Measurements from ENCODE around the gene NPM1. TPM values are rescaled to one million over a fixed set of nuclear protein-coding genes. Genes with fewer than 3 reads are reported as not detected.

Gene NPM1
- total RNA-seq, 1 experiment from 2014 or later = 3,122 TPM

- Histone ChIP-seq H2BK120ac (ENCODE audit: low read depth, low read length, poor library complexity, severe bottlenecking) (no peak overlapping the region), H3K27me3 (ENCODE audit: insufficient read depth, low read length) (peaks cover 13% of the 10 kb centered on the region; the same call in 1 of the 2 replicates), H3K56ac (ENCODE audit: insufficient read length, low read depth, low read length) (no peak overlapping the region), H3K9me3 (ENCODE audit: control insufficient read depth, low read depth, low read length) (no peaks in the 10 kb centered on the region), H3K27ac (ENCODE audit: insufficient read length, low read depth, low read length) (no peak overlapping the region), H3T11ph (ENCODE audit: low read length) (no peak overlapping the region), H3K23me2 (ENCODE audit: insufficient read length, low read depth, low read length, poor library complexity, severe bottlenecking) (peaks cover 16% of the 10 kb centered on the region), H3K14ac (ENCODE audit: insufficient read depth, low read length) (no peak overlapping the region; the same call in 1 of the 2 replicates), H2BK15ac (ENCODE audit: low read depth, low read length) (no peak overlapping the region), H4K8ac (replicated peaks; ENCODE audit: insufficient read length, low read depth, low read length) (no peak overlapping the region), H4K20me1 (ENCODE audit: control insufficient read depth, insufficient read depth, insufficient read length) (peaks cover 2% of the 10 kb centered on the region), H2BK12ac (ENCODE audit: insufficient read length, low read depth, low read length) (no peak overlapping the region), H3K4me1 (ENCODE audit: insufficient read depth, low read length) (no peaks in the 10 kb centered on the region; the same call in 1 of the 2 replicates), H2AFZ (ENCODE audit: low read length) (no peak overlapping the region), H3K23ac (ENCODE audit: insufficient read length, low read depth, low read length) (no peak overlapping the region), H2BK5ac (ENCODE audit: insufficient read length, low read length) (no peak overlapping the region), H3K9ac (ENCODE audit: extremely low read depth, insufficient read length, low read length) (no peak overlapping the region), H3K79me2 (ENCODE audit: insufficient read depth, low read length) (no peaks in the 10 kb centered on the region), H3K79me1 (ENCODE audit: insufficient read depth, low read depth, low read length, poor library complexity, severe bottlenecking) (no peaks in the 10 kb centered on the region), H2BK20ac (ENCODE audit: low read depth, low read length, poor library complexity, severe bottlenecking) (no peak overlapping the region), H3K18ac (ENCODE audit: insufficient read length, low read depth, low read length) (no peak overlapping the region), H4K5ac (ENCODE audit: insufficient read length, low read depth, low read length) (no peak overlapping the region), H3K4me2 (ENCODE audit: insufficient read depth, insufficient read length, low read length) (peak overlapping the region; percentile 98), H3K4ac (ENCODE audit: low read depth, low read length) (no peak overlapping the region), H4K91ac (ENCODE audit: insufficient read length, low read depth, low read length) (no peak overlapping the region), H2AK5ac (ENCODE audit: insufficient read length, low read length) (no peak overlapping the region)
- WGBS (ENCODE audit: extremely low coverage, insufficient read length, low lambda C conversion rate) = no CpG with 5 or more reads among the region's 26 CpGs
- peaks cover 18 to 34% of the 10 kb centered on the region in 2 experiments for H3K4me1 Mint-ChIP-seq
- TF ChIP-seq CTCF (conservative IDR thresholded peaks at IDR 0.05) = peak; percentile 95
- DNase-seq = peak; percentile 94
- H3K4me3 Mint-ChIP-seq = peak overlapping the region; percentile 67 to 82
- no peaks in the 10 kb centered on the region; a peak in 1 of 5 replicates for H3K9me3 Mint-ChIP-seq
- no peak overlapping the region for H3K27ac Mint-ChIP-seq
- peaks cover 0 to 7% (median 0%) of the 10 kb centered on the region in 3 experiments; a peak in 2 of 7 replicates for H3K36me3 Mint-ChIP-seq (ENCODE audit: insufficient read depth in 1 of 3, low read depth in 3 of 3)
- H3K27me3 Mint-ChIP-seq (ENCODE audit: low read depth) = peaks cover 47% of the 10 kb centered on the region
Observed at GRCh38 chr5:171418316-171418981, 30.8 kb downstream of the NPM1 start.
